CD4-positive, alpha-beta T cell treated with Interleukin-15 for 4 hours (primary cell): ENCODE measurements around the gene FOXI1.

Experiments
- DNase-seq: peaks from one replicate; pipeline ENCODE4 v3.0.0-alpha.2; 2020; ENCODE audit warnings: low spot score

The FOXI1 gene

DNA sequence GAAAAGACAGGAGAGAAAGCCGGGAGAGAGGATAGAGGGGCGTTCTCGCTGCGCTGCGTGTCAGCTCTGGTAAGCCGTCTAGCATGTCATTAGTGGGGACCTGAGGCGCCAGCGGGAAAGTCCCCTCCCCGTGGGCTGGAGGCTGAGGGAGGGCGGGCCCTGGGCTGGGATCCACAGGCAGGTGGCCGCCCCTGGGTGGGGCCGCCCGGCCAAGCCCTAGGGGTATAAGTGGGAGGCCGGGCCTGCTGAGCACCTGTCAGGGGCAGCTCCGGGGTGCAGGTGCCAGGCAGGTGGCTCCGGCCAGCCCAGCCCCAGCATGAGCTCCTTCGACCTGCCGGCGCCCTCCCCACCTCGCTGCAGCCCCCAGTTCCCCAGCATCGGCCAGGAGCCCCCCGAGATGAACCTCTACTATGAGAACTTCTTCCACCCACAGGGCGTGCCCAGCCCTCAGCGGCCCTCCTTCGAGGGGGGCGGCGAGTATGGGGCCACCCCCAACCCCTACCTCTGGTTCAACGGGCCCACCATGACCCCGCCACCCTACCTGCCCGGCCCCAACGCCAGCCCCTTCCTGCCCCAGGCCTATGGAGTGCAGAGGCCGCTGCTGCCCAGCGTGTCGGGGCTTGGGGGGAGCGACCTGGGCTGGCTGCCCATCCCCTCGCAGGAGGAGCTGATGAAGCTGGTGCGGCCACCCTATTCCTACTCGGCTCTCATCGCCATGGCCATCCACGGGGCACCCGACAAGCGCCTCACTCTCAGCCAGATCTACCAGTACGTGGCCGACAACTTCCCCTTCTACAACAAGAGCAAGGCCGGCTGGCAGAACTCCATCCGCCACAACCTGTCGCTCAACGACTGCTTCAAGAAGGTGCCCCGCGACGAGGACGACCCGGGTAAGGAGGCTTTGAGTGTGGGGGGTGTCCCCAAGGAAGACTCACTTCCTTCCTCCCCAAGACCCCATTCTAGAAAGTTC is at the start of gene FOXI1:
FOXI1 (plus strand) TSS at position 256 of the 970 bp plus-strand sequence; CDS start at position 317, 61 bp downstream.
- DNase-seq: no peak

- DNase-seq: no peak
These were observed 49.0 kb upstream of the FOXI1 start for GRCh38 chr5:170056561-170057267.

DNA sequence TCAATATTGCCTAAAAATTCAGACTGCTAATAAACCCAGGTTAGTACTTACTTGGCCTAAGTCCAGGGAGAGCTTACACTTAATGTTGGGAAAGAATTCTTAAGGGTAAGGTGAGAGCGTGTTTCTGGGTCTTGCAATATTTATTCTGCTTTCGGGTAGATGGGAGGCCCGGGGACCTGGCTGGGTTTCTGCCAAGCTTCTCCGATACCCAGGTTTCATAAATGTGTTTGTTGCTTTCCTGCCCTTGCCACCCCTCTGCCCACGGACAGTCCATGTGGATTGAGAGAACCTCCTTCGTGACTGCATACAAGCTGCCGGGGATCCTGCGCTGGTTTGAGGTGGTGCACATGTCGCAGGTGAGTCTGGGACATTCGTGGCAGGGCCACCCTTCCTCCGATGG is 48.4 kb upstream of the FOXI1 start:
- no peak for DNase-seq

GRCh38 chr5:170059221-170059620 is 46.5 kb upstream of the FOXI1 start:
- DNase-seq: no peak

- no peak for DNase-seq
These were observed 38.5 kb upstream of the FOXI1 start for GRCh38 chr5:170067152-170067551.

DNA sequence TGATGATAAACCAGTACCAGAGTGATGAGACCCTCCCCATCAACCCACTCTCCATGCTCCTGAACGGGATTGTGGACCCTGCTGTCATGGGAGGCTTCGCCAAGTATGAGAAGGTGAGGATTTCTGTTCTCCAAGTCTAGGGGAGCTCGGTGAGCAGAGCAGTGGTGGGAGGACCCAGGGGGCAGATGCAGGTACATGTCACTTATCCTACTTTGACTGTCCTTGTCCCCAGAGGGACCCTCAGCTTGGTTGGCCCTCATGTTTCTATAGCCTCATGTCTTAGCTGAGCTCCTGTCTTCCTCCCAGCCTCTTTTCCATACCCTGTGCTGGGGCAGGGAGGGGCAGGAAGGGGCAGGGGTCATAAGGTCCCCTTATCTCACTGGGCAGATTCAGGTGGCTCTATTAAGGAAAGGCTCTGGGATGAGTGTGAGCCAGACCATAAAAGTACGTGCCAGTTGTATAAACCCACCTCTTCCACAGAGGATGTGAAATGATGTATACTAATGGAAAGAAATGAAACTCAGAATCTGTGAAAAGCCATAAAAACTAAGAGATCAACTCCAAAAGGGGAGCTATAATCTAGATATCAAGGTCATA is 38.0 kb upstream of the FOXI1 start:
- DNase-seq: no peak

- DNase-seq: no peak
These were observed 36.2 kb upstream of the FOXI1 start for GRCh38 chr5:170069512-170069911.

DNA sequence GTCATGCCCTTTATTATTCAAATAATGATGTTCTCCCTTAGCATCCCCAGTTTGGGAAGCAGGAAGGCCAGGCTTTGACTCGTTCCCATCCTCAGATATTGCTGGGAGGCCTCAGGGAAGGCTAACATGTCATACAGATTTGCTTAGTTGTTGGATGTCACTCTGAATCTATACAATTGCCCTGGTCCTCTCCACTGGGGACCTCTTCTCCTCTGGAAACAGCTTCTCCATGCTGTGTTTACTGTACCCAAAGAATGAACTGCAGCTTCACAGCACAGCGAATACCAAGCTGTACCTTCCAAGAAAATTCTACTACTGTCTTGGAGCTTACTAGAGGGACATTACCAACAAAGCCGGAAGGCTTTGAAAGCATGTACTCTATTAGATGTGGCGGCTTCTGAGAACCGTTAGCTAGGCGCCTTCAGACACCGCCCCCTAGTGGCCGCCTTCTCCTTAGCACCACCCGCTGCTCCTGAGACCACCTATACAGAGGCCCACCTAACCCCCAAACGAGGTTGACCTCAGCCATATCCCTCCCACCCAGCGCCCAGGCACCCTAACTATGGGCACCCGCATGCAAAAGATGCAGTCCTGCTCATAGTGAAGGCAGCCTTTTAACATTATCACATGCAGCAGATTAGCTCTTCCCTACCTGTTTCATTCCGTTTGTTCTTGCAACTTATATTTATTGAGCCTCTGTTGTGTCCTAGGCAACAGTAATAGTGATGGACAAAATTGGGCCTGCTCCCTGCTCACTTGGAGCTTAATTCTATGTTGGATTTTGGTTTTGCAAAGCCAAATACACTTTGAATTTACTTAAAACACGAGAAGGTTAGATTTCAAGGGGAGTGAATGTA is 34.9 kb upstream of the FOXI1 start:
- DNase-seq: no peak

GRCh38 chr5:170071748-170072147 is 33.9 kb upstream of the FOXI1 start:
- no peak for DNase-seq

DNA sequence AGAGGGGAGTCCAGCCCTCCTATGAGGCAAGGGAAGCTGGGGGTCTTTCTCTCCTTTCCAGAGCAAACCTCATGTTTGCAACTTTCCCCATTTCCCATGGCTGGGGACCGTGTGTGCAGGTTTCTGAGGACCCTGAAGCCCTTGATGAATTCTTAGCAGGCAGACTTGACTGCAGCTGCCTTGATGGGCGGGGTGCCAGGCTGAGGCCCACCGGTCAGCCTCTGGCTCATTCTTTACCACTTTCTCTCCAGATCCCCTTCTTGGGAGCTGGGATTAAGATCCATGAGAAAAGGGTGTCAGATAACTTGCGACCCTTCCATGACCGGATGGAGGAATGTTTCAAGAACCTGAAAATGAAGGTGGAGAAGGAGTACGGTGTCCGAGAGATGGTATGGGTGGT is 30.0 kb upstream of the FOXI1 start:
- no peak for DNase-seq

- DNase-seq: no peak
These were observed 29.5 kb upstream of the FOXI1 start for GRCh38 chr5:170076211-170076610.

DNA sequence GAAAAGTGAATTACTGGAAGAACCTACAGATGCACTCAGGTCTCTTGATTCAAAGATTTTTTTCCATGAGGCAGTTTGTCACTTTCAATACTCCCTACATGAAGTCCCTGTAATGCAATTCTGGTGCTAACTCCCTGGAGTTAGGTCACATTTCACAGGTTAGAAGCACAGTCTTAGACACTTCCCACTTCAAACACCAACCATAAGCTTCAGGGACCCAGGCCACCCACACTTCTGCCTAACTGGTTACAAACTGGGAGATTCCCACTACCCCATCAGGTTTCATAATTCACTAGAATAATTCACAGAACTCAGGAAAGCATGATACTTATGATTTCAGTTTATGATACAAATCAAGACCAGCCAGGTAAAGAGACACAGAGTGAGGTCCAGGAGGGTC is 29.0 kb upstream of the FOXI1 start:
- DNase-seq: no peak

DNA sequence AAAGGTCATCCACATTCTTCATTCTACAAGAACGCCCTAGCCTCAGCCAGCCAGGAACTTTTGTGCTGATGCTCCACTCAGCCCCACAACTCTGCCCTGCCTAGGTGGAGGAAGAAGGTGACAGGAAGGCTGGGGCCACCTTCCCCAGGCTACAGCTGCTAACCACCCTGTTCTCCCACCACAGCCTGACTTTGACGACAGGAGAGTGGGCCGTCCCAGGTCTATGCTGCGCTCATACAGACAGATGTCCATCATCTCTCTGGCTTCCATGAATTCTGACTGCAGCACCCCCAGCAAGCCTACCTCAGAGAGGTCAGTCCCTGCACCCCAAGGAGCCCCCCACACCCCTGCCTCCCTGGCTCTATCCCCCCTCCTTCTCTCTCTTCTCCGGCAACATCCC is 28.2 kb upstream of the FOXI1 start:
- DNase-seq: no peak

GRCh38 chr5:170078458-170078857 is 27.2 kb upstream of the FOXI1 start:
- DNase-seq: no peak

DNA sequence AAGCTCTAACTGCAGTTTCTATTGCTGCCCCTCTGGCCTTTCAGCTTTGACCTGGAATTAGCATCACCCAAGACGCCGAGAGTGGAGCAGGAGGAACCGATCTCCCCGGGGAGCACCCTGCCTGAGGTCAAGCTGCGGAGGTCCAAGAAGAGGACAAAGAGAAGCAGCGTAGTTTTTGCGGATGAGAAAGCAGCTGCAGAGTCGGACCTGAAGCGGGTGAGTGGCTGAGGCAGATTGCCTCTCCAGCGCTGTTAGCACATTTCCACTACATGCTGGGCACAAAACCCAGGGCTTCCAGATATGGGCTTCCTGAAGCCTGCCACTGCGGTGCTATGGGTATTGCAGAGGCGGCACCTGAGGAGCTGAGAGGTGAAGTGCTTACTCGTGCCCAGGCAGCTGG is 26.8 kb upstream of the FOXI1 start:
- no peak for DNase-seq

DNA sequence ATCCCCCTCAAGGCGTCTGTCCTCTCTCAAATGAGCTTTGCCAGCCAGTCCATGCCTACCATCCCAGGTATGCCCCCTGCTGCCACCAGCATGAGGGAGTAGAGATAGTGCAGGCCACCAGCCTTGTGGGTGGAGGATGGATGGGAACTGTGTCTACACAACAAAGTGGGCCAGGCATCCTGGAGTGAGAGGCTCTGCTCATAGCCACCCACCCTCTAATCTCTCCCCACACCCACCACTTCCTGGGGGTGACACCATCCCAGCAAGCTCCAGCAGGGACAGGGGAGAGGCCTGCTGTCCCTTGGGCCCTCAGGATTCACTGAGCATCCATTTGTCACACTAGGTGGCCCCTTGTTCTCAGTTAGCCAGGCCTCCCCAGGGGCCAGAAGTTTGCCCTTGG is 25.5 kb upstream of the FOXI1 start:
- no peak for DNase-seq

GRCh38 chr5:170080786-170081445 is 24.8 kb upstream of the FOXI1 start:
- no peak for DNase-seq

- no peak for DNase-seq
These were observed 24.1 kb upstream of the FOXI1 start for GRCh38 chr5:170081616-170082015.

DNA sequence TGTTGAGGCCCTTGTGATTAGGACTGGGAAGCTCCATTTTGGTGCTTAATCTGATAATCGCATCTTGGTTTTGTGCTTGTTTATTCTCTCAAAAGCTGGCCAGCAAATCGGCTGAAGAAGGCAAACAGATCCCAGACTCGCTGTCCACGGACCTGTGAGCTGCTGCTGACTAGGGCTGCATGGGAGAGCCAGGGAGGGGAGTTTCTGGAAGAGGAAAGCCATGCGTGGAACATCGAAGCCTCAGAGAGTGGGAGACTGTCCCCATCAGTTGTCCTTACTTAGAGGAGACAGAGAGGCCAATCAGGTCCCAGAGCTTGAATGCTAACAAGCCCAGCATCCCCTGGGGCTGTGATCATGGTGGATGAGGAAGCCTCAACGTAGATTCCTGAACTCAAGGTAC is 23.0 kb upstream of the FOXI1 start:
- no peak for DNase-seq

GRCh38 chr5:170087168-170087817 is 18.4 kb upstream of the FOXI1 start:
- no peak for DNase-seq
